KMS-11 (cell line): ENCODE data around the gene CRYGD.

ENCODE experiments used
- H2AFZ ChIP-seq: fragments of 200-600 bp; sonication (generic); 2 replicates; pipeline ENCODE4 v1.6.1; 2016; ENCODE audit warnings: antibody characterized with exemption, mixed run types, low read depth
- H3K27ac ChIP-seq: fragments of 200-600 bp; sonication (generic); 2 replicates; pipeline ENCODE4 v1.6.1; 2016; ENCODE audit warnings: mild to moderate bottlenecking, mixed run types
- H3K27me3 ChIP-seq: fragments of 200-600 bp; sonication (generic); 2 replicates; pipeline ENCODE4 v1.6.1; 2017; ENCODE audit warnings: mild to moderate bottlenecking, low read depth, mixed run types, moderate library complexity; ENCODE audit not compliant: insufficient read depth
- H3K36me3 ChIP-seq: fragments of 200-600 bp; sonication (generic); 2 replicates; pipeline ENCODE4 v1.6.1; 2017; ENCODE audit warnings: mild to moderate bottlenecking, mixed run types; ENCODE audit not compliant: insufficient read depth
- H3K4me1 ChIP-seq: fragments of 200-600 bp; sonication (generic); 2 replicates; pipeline ENCODE4 v1.6.1; 2016; ENCODE audit warnings: mild to moderate bottlenecking, low read depth, mixed run types; ENCODE audit not compliant: poor library complexity, severe bottlenecking
- H3K4me2 ChIP-seq: fragments of 200-600 bp; sonication (generic); 2 replicates; pipeline ENCODE4 v1.7.0; 2016; ENCODE audit warnings: mild to moderate bottlenecking, mixed run types
- H3K4me3 ChIP-seq: fragments of 200-600 bp; sonication (generic); IDR thresholded peaks from 2 replicates; pipeline ENCODE4 v1.6.1; 2017; ENCODE audit warnings: low read depth, low read length, mixed read lengths; ENCODE audit not compliant: insufficient read depth
- H3K79me2 ChIP-seq: fragments of 200-600 bp; sonication (generic); 2 replicates; pipeline ENCODE4 v1.6.1; 2016; ENCODE audit warnings: low read depth, mixed run types; ENCODE audit not compliant: insufficient read depth
- H3K9ac ChIP-seq: fragments of 200-600 bp; sonication (generic); 2 replicates; pipeline ENCODE4 v1.6.1; 2016; ENCODE audit warnings: mild to moderate bottlenecking, mixed run types
- H4K20me1 ChIP-seq: fragments of 200-600 bp; sonication (generic); 2 replicates; pipeline ENCODE4 v1.6.1; 2016; ENCODE audit warnings: mild to moderate bottlenecking, mixed run types; ENCODE audit not compliant: insufficient read depth
- CTCF ChIP-seq: fragments of 200-600 bp; sonication (generic); conservative IDR thresholded peaks from 2 replicates; pipeline ENCODE4 v1.6.1; 2017; ENCODE audit warnings: low read depth, mild to moderate bottlenecking, antibody characterized with exemption, low read length, moderate library complexity, mixed read lengths

Gene CRYGD

GRCh38 chr2:208153156-208153555 lies 28.8 kb upstream of the CRYGD start:
- Histone ChIP-seq H3K4me2 (no peak overlapping the region), H3K36me3 (no peaks in the 10 kb centered on the region), H2AFZ (no peak overlapping the region), H3K79me2 (no peaks in the 10 kb centered on the region), H3K9ac (no peak overlapping the region), H3K27ac (no peak overlapping the region), H3K4me3 (no peak overlapping the region), H3K27me3 (no peaks in the 10 kb centered on the region), H3K4me1 (no peaks in the 10 kb centered on the region), H4K20me1 (no peaks in the 10 kb centered on the region)
- no peak for TF ChIP-seq CTCF

DNA sequence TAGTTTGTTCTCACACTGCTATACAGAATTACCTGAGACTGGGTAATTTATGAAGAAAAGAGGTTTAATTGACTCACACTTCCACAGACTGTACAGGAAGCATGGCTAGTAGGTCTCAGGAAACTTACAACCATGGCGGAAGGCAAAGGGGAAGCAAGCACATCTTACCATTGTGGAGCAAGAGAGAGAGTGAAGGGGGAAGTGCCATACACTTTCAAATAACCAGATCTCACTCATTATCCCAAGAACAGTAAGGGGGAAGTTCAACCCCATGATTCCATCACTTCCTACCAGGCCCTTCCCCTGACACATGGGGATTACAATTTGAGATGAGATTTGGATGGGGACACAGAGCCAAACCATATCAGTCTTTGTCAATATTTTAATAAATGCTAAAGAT lies 26.6 kb upstream of the CRYGD start:
- H3K27me3 ChIP-seq, result no peaks in the 10 kb centered on the region
- H3K4me1 ChIP-seq, result no peaks in the 10 kb centered on the region
- H3K27ac ChIP-seq, result no peak overlapping the region
- no peaks in the 10 kb centered on the region for H3K79me2 ChIP-seq
- H4K20me1 ChIP-seq, result no peaks in the 10 kb centered on the region
- no peaks in the 10 kb centered on the region for H3K36me3 ChIP-seq
- H3K9ac ChIP-seq, result no peak overlapping the region
- no peak overlapping the region for H2AFZ ChIP-seq
- no peak for TF ChIP-seq CTCF
- no peak overlapping the region for H3K4me3 ChIP-seq
- H3K4me2 ChIP-seq, result no peak overlapping the region

- no peak overlapping the region for H3K9ac ChIP-seq
- no peaks in the 10 kb centered on the region for H3K27me3 ChIP-seq
- TF ChIP-seq CTCF, result no peak
- no peaks in the 10 kb centered on the region for H3K36me3 ChIP-seq
- no peaks in the 10 kb centered on the region for H3K4me1 ChIP-seq
- no peak overlapping the region for H3K4me3 ChIP-seq
- no peak overlapping the region for H3K27ac ChIP-seq
- no peaks in the 10 kb centered on the region for H4K20me1 ChIP-seq
- H3K79me2 ChIP-seq, result no peaks in the 10 kb centered on the region
- H2AFZ ChIP-seq, result no peak overlapping the region
- no peak overlapping the region for H3K4me2 ChIP-seq
These were observed 25.8 kb upstream of the CRYGD start for GRCh38 chr2:208150094-208150493.

DNA sequence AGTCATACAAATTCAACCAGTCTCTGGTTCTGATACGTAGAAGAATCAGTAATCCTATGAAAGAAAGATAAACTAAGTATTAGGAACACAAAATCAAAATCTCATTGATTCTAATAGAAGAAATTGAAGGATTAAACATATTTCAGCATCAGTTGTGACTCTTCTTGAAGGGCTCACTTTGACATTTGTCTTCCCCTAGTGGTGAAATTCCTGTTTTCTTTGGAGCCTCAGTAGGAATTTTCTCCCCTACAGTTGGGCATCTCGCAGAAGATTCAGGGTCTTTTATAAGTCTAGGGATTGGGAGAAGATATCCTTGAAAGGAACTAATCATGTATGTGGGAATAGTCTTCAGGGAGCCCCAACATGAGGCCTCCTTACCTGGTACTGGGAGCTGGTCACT lies 24.5 kb upstream of the CRYGD start:
- H3K9ac ChIP-seq, result no peak overlapping the region
- H3K36me3 ChIP-seq, result no peaks in the 10 kb centered on the region
- no peak for TF ChIP-seq CTCF
- H3K27ac ChIP-seq, result no peak overlapping the region
- no peak overlapping the region for H2AFZ ChIP-seq
- no peaks in the 10 kb centered on the region for H3K79me2 ChIP-seq
- no peak overlapping the region for H3K4me2 ChIP-seq
- no peaks in the 10 kb centered on the region for H3K27me3 ChIP-seq
- no peaks in the 10 kb centered on the region for H4K20me1 ChIP-seq
- no peak overlapping the region for H3K4me3 ChIP-seq
- H3K4me1 ChIP-seq, result no peaks in the 10 kb centered on the region

DNA sequence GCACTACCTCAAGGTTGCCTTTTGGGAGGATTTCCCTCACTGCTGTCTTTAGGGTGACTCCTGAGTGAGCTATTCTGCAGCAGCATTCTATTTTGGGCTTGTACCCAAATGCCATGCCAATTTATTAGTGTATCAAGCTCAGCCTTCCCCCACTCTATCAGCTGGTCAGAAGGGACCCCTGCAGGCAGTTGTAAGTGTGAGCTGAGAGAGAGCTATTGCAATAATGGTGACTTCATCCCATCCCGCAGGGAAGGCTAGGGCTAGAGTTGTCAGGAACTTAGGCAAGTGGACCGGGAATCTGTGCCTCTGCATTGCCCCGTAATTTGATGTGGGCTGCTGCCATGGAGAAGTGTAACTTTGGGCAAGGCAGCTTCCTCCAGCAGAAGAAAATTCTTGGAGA lies 23.4 kb upstream of the CRYGD start:
- Histone ChIP-seq H3K4me2 (no peak overlapping the region), H2AFZ (no peak overlapping the region), H3K27me3 (no peaks in the 10 kb centered on the region), H3K4me1 (no peaks in the 10 kb centered on the region), H3K9ac (no peak overlapping the region), H3K79me2 (no peaks in the 10 kb centered on the region), H3K27ac (no peak overlapping the region), H3K4me3 (no peak overlapping the region), H4K20me1 (no peaks in the 10 kb centered on the region), H3K36me3 (no peaks in the 10 kb centered on the region)
- TF ChIP-seq CTCF, result no peak
